ENCODE results near the gene KIRREL1. TPM values are rescaled to one million over a fixed set of nuclear protein-coding genes. Genes with fewer than 3 reads are reported as not detected.

KIRREL1 gene
- total RNA-seq, 2 experiments from 2014 or later: not detected

DNA sequence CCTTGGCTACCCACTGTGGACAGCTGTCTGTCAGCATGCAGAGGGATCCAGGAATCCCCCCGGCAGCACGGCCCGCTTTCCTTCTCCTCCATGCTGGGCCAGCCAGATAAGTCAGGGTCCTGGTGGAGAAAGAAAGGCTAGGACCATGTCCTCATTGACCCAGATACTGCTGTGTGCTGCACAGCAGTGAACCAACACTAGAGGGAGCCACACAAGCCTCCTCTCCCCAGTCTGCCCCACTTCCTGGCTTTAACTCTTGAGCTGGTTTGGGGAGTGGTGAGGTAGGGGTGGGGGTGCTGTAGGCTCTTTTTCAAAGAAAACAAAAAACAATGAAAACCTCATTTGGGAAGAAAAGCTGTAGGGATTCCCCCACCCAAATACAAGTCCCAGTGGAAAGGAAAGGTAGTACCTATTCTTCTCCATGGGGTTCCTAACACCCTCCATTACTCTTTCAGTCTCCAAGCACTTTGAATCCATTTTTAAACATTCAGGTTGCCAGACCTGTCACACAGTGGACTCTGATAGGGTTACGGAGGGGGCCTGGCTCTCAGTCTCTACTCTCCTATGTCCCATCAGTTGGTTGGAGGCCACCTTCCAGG, 102.4 kb downstream of the KIRREL1 start:
- Histone ChIP-seq H3K27me3 (ENCODE audit: control insufficient read depth in 1 of 2, insufficient read depth in 2 of 2, low read length in 2 of 2) (no peaks in the 10 kb centered on the region), H3K27ac (ENCODE audit: low read depth in 1 of 2, low read length in 2 of 2) (no peak overlapping the region), H3K36me3 (ENCODE audit: insufficient read depth, low read length) (no peaks in the 10 kb centered on the region), H3K9me3 (ENCODE audit: control insufficient read depth in 1 of 2, insufficient read depth in 1 of 2, low read length in 2 of 2) (no peaks in the 10 kb centered on the region), H3K4me3 (ENCODE audit: low read length) (no peak overlapping the region), H3K4me1 (ENCODE audit: insufficient read depth, low read length) (no peaks in the 10 kb centered on the region)
- TF ChIP-seq, protein P1, sequence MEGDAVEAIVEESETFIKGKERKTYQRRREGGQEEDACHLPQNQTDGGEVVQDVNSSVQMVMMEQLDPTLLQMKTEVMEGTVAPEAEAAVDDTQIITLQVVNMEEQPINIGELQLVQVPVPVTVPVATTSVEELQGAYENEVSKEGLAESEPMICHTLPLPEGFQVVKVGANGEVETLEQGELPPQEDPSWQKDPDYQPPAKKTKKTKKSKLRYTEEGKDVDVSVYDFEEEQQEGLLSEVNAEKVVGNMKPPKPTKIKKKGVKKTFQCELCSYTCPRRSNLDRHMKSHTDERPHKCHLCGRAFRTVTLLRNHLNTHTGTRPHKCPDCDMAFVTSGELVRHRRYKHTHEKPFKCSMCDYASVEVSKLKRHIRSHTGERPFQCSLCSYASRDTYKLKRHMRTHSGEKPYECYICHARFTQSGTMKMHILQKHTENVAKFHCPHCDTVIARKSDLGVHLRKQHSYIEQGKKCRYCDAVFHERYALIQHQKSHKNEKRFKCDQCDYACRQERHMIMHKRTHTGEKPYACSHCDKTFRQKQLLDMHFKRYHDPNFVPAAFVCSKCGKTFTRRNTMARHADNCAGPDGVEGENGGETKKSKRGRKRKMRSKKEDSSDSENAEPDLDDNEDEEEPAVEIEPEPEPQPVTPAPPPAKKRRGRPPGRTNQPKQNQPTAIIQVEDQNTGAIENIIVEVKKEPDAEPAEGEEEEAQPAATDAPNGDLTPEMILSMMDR (IDR thresholded peaks at IDR 0.05): peak; percentile 45
- ChIA-PET CTCF (interaction anchor here (0.6 to 1.6 kb wide), 3 partner anchors 22 to 29 kb away, joined by 3 to 6 read pairs (median 4); no protein-coding TSS in a partner anchor), POLR2A (no interaction called here)
- intact Hi-C loops (cut with DNase I, micrococcal nuclease): no loop called here
- no peak overlapping the region for H3K27ac Mint-ChIP-seq
- DNase-seq (peak in 6 of 14 experiments; percentile 10 to 58 (median 35)), ATAC-seq (ENCODE audit: poor library complexity) (peak; percentile 65)
- H3K4me1 Mint-ChIP-seq (ENCODE audit: low read depth): no peaks in the 10 kb centered on the region
- H3K36me3 Mint-ChIP-seq (ENCODE audit: low read depth): no peaks in the 10 kb centered on the region
- H3K4me3 Mint-ChIP-seq: no peak overlapping the region
- H3K27me3 Mint-ChIP-seq: peaks cover 4% of the 10 kb centered on the region
- no peaks in the 10 kb centered on the region for H3K9me3 Mint-ChIP-seq

DNA sequence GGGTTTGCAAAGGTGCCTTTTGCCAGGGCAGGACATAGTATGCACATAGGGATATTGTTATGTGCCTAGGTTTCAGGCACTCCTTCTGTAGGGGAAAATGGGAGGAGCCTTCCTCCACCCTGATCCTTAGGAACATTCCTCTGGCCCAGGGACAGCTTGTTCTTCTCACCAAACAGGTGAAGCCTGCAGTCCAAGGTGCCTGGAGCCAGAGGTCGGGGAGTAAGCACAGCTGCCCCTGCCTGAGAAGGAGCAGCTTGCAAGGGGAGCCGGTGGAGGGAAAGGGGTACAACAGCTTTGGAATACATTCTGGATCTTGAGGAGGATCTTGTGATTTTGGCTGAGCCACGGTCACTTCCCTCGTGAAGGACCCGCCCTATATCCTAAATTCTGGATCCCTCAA, 104.8 kb downstream of the KIRREL1 start:
- TF ChIP-seq, protein P1 (IDR thresholded peaks at IDR 0.05): no peak
- ATAC-seq (ENCODE audit: poor library complexity) (no peak), DNase-seq (no peak)
- POLR2A ChIA-PET: no interaction called here
- H3K9me3 ChIP-seq (ENCODE audit: control insufficient read depth in 1 of 2, insufficient read depth in 1 of 2, low read length in 2 of 2): no peaks in the 10 kb centered on the region
- CTCF ChIA-PET: no interaction called here
- Mint-ChIP-seq H3K4me3 (no peak overlapping the region), H3K4me1 (ENCODE audit: low read depth) (no peaks in the 10 kb centered on the region), H3K9me3 (no peaks in the 10 kb centered on the region), H3K27me3 (no peaks in the 10 kb centered on the region), H3K27ac (no peak overlapping the region), H3K36me3 (ENCODE audit: low read depth) (no peaks in the 10 kb centered on the region)
- no peak overlapping the region for H3K27ac ChIP-seq (ENCODE audit: low read depth in 1 of 2, low read length in 2 of 2)
- no peak overlapping the region for H3K4me3 ChIP-seq (ENCODE audit: low read length)
- H3K36me3 ChIP-seq (ENCODE audit: insufficient read depth, low read length): no peaks in the 10 kb centered on the region
- no peaks in the 10 kb centered on the region for H3K27me3 ChIP-seq (ENCODE audit: control insufficient read depth in 1 of 2, insufficient read depth in 2 of 2, low read length in 2 of 2)
- H3K4me1 ChIP-seq (ENCODE audit: insufficient read depth, low read length): no peaks in the 10 kb centered on the region
- intact Hi-C loops (cut with DNase I, micrococcal nuclease): no loop called here

DNA sequence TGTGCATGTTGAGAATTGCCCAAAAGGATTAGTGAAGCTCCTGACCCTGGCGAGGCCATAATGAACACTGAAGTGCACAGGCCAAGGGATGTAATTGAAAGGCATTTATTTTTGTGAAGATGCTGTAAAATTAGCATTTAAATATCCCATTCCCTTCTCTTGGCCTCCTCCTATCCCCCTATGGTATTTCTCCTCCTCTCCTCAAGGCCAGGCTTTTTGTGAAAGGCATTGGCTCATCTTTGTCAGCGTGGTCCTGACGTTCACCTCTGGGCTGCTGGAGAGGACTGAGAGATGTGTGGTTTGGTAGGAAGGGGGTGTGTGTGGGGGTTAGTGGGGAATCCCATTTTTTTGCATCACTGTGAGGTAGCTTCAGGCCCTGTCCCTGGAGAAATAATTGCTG, 105.7 kb downstream of the KIRREL1 start:
- CTCF ChIA-PET: interaction anchor here (0.8 to 1.0 kb wide), 2 partner anchors 19 to 26 kb away, joined by 3 read pairs; no protein-coding TSS in a partner anchor
- no peak for DNase-seq

More for the DNA sequence above, 105.7 kb downstream of the KIRREL1 start:
- H3K4me3 ChIP-seq (ENCODE audit: low read length): no peak overlapping the region
- no peak for ATAC-seq (ENCODE audit: poor library complexity)
- no peaks in the 10 kb centered on the region for H3K9me3 ChIP-seq (ENCODE audit: control insufficient read depth in 1 of 2, insufficient read depth in 1 of 2, low read length in 2 of 2)
- Mint-ChIP-seq H3K4me3 (no peak overlapping the region), H3K36me3 (ENCODE audit: low read depth) (no peaks in the 10 kb centered on the region), H3K27ac (no peak overlapping the region), H3K4me1 (ENCODE audit: low read depth) (no peaks in the 10 kb centered on the region), H3K9me3 (no peaks in the 10 kb centered on the region), H3K27me3 (no peaks in the 10 kb centered on the region)
- no peaks in the 10 kb centered on the region for H3K27me3 ChIP-seq (ENCODE audit: control insufficient read depth in 1 of 2, insufficient read depth in 2 of 2, low read length in 2 of 2)
- TF ChIP-seq, protein P1 (IDR thresholded peaks at IDR 0.05): no peak
- intact Hi-C loops (cut with DNase I, micrococcal nuclease): no loop called here
- POLR2A ChIA-PET: no interaction called here
- no peaks in the 10 kb centered on the region for H3K4me1 ChIP-seq (ENCODE audit: insufficient read depth, low read length)
- H3K27ac ChIP-seq (ENCODE audit: low read depth in 1 of 2, low read length in 2 of 2): no peak overlapping the region
- no peaks in the 10 kb centered on the region for H3K36me3 ChIP-seq (ENCODE audit: insufficient read depth, low read length)
